HL-60 (cell line): ENCODE data around the gene STX2.

Source experiments
- CTCF ChIP-seq: IDR thresholded peaks from one replicate; pipeline ENCODE4 v1.5.1; 2011; ENCODE audit warnings: low read length, control low read depth, inconsistent platforms; ENCODE audit not compliant: insufficient read depth
- REST ChIP-seq: IDR thresholded peaks from 2 replicates; pipeline ENCODE4 v1.6.1; 2012; ENCODE audit warnings: low read depth; ENCODE audit not compliant: insufficient replicate concordance

GRCh38 chr12:130766470-130766869, 72.6 kb downstream of the STX2 start:
- TF ChIP-seq CTCF (no peak), REST (no peak)
